ENCODE measurements around the gene CLDN9. TPM values are rescaled to one million over a fixed set of nuclear protein-coding genes. Genes with fewer than 3 reads are reported as not detected.

The CLDN9 gene
- total RNA-seq, 2 experiments from 2014 or later = not detected

DNA sequence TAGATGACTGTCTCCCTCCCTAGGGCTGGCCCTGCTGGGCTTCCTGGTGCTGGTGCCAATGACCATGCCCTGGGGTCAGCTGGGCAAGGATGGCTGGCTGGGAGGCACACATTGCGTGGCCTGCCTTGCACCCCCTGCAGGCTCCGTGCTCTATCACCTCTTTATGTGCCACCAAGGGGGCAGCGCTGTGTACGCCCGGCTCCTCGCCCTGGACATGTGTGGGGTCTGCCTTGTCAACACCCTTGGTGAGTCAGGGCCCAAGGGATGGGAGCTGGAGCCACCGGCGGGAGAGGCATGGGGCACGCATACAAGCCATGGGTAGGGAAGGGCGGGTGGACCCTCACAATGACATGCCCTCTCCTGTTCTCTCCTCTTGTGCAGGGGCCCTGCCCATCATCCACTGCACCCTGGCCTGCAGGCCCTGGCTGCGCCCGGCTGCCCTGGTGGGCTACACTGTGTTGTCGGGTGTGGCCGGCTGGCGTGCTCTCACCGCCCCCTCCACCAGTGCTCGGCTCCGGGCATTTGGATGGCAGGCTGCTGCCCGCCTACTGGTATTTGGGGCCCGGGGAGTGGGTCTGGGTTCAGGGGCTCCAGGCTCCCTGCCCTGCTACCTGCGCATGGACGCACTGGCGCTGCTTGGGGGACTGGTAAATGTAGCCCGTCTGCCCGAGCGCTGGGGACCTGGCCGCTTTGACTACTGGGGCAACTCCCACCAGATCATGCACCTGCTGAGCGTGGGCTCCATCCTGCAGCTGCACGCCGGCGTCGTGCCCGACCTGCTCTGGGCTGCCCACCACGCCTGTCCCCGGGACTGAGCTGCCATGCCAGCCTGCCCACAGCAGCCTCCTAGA is 41.4 kb upstream of the CLDN9 start:
- ChIA-PET POLR2A (interaction anchor here (1.1 to 2.2 kb wide), 4 partner anchors 9 to 107 kb away, joined by 3 to 16 read pairs (median 4); partner anchors contain the start of gene PKMYT1), CTCF (interaction anchor here (1.2 to 2.1 kb wide), 2 partner anchors 10 to 56 kb away, joined by 3 to 6 read pairs; no protein-coding TSS in a partner anchor)
- DNase-seq (no peak), ATAC-seq (no peak)
- peaks cover 16% of the 10 kb centered on the region for H3K4me1 Mint-ChIP-seq (ENCODE audit: low read depth)
- peak overlapping the region; percentile 79 for H3K4me3 Mint-ChIP-seq
- H3K27me3 Mint-ChIP-seq = peaks cover 8% of the 10 kb centered on the region
- TF ChIP-seq, protein P1, sequence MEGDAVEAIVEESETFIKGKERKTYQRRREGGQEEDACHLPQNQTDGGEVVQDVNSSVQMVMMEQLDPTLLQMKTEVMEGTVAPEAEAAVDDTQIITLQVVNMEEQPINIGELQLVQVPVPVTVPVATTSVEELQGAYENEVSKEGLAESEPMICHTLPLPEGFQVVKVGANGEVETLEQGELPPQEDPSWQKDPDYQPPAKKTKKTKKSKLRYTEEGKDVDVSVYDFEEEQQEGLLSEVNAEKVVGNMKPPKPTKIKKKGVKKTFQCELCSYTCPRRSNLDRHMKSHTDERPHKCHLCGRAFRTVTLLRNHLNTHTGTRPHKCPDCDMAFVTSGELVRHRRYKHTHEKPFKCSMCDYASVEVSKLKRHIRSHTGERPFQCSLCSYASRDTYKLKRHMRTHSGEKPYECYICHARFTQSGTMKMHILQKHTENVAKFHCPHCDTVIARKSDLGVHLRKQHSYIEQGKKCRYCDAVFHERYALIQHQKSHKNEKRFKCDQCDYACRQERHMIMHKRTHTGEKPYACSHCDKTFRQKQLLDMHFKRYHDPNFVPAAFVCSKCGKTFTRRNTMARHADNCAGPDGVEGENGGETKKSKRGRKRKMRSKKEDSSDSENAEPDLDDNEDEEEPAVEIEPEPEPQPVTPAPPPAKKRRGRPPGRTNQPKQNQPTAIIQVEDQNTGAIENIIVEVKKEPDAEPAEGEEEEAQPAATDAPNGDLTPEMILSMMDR (IDR thresholded peaks at IDR 0.05) = no peak
- peaks cover 32% of the 10 kb centered on the region for H3K36me3 Mint-ChIP-seq (ENCODE audit: low read depth)
- intact Hi-C loops (cut with micrococcal nuclease) = no loop called here
- H3K27ac Mint-ChIP-seq = no peak overlapping the region
- no peaks in the 10 kb centered on the region for H3K9me3 Mint-ChIP-seq

DNA sequence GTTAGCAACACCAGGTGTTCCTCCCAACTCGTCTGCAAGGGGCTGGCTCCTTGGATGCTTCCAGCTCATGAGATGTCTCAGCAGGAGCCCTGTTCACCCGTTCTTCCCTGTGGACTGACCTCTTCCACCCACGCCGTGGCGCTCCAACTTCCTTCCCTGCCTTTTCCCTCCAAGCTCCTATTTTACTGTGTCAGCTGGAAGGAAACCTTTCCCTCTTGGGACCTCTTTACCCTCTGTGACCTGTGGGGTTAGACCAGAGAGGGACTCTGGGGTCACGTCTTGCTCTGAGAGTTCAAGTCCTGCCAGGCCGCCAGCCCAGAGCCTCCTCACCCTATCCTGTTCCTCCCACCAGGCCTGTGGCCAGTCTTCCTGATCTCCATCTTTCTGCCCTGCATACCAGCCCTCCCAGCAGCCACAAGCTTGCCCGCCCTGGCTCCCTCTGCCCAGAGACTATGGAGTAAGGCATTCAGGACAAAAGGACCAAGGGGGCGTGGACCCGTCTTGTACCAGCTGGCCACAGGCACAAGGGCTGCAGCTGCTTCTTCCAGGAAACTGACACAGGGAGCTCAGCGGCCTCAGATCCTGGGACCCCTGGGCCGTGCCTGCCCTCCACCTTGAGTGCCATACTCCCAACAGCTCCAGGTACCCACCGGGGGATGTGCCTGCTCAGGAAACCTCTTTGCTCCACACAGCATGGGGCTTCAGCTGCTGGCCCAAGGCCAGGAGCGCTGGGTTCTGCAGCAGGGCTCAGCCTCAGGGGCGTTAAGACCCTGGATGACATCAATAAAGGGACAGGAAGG is 40.5 kb upstream of the CLDN9 start:
- Mint-ChIP-seq H3K36me3 (ENCODE audit: low read depth) (peaks cover 40% of the 10 kb centered on the region), H3K4me3 (no peak overlapping the region), H3K4me1 (ENCODE audit: low read depth) (peaks cover 16% of the 10 kb centered on the region), H3K27ac (no peak overlapping the region), H3K9me3 (no peaks in the 10 kb centered on the region), H3K27me3 (peaks cover 8% of the 10 kb centered on the region)
- DNase-seq = no peak
- TF ChIP-seq, protein P1 (IDR thresholded peaks at IDR 0.05) = no peak
- intact Hi-C loops (cut with micrococcal nuclease) = no loop called here
- POLR2A ChIA-PET = interaction anchor here (1.1 to 2.2 kb wide), 4 partner anchors 8 to 106 kb away, joined by 3 to 16 read pairs (median 4); partner anchors contain the start of gene PKMYT1
- CTCF ChIA-PET = interaction anchor here (0.8 to 2.1 kb wide), 4 partner anchors 9 to 55 kb away, joined by 3 to 6 read pairs (median 4); partner anchors contain the start of gene KREMEN2
- ATAC-seq = no peak

DNA sequence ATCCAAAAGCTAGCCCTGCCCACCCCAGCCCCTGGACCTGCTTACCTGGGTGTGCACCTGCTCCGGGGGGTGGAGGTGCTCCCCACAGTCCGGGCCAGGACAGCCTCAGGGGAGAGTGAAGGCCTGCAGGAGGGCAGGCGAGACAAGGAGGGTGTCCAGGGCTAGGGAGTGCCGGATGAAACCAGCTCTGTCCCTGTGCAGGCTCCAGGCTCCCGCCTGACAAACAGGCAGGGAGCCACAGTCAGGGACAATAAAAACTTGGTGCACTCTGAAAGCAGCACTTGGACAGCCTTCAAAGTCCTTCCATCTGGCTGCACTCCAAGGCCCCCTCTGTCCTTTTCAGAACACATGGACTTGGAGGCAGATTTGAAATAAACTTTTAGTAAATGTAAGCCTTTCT is 39.6 kb upstream of the CLDN9 start:
- peaks cover 14% of the 10 kb centered on the region for H3K4me1 Mint-ChIP-seq (ENCODE audit: low read depth)
- H3K4me3 Mint-ChIP-seq = no peak overlapping the region
- DNase-seq = no peak
- TF ChIP-seq, protein P1 (IDR thresholded peaks at IDR 0.05) = no peak
- POLR2A ChIA-PET = interaction anchor here (1.5 to 1.7 kb wide), 2 partner anchors 17 to 28 kb away, joined by 3 to 5 read pairs; no protein-coding TSS in a partner anchor
- intact Hi-C loops (cut with micrococcal nuclease) = no loop called here
- CTCF ChIA-PET = interaction anchor here (1.2 to 2.1 kb wide), 2 partner anchors 8 to 54 kb away, joined by 3 to 6 read pairs; no protein-coding TSS in a partner anchor
- no peaks in the 10 kb centered on the region for H3K9me3 Mint-ChIP-seq
- H3K36me3 Mint-ChIP-seq (ENCODE audit: low read depth) = peaks cover 48% of the 10 kb centered on the region
- peaks cover 5% of the 10 kb centered on the region for H3K27me3 Mint-ChIP-seq
- H3K27ac Mint-ChIP-seq = no peak overlapping the region
- no peak for ATAC-seq

DNA sequence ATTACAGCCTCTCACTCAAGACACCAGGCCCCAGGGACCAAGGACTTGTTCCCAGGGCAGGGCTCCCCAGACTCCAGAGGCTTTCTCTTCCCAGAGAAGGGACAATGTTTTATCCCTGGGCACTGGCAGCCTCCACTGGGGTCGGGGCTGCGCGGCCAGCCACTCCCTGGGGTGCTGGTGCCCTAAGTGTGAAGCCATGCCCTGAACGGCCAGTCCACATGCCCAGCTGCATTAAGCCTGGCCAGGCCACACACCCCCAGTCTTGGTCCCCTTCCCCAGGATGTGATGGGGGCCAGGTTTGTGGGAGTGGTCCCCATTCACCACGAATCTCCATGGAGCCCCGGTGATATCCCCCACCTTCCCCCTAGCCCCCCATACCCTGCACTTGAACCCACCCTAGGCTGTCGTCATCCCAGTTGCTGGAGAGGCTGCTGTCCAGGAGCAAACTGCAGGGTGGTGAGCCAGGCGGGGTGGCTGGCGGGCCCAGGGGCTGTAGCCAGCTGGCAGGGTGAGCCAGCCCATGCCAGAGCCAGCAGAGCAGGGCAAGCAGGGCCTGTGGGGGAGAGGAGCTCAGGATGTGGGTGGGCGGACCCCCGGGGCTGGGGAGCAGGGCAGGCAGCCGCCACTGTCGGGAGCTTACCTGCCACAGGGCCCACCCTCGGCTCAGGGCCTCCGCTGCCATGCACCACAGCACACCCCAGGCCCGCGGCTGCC is 39.0 kb upstream of the CLDN9 start:
- POLR2A ChIA-PET = interaction anchor here (0.6 to 0.7 kb wide), 2 partner anchors 9 to 24 kb away, joined by 3 read pairs; no protein-coding TSS in a partner anchor
- H3K9me3 Mint-ChIP-seq = no peaks in the 10 kb centered on the region
- H3K36me3 Mint-ChIP-seq (ENCODE audit: low read depth) = peaks cover 51% of the 10 kb centered on the region
- TF ChIP-seq, protein P1 (IDR thresholded peaks at IDR 0.05) = no peak
- intact Hi-C loops (cut with micrococcal nuclease) = no loop called here
- no peak for DNase-seq
- no peak overlapping the region for H3K4me3 Mint-ChIP-seq
- no peaks in the 10 kb centered on the region for H3K27me3 Mint-ChIP-seq
- peaks cover 9% of the 10 kb centered on the region for H3K4me1 Mint-ChIP-seq (ENCODE audit: low read depth)
- no peak overlapping the region for H3K27ac Mint-ChIP-seq
- CTCF ChIA-PET = interaction anchor here (2.1 kb wide), 1 partner anchor 53 kb away, joined by 6 read pairs; no protein-coding TSS in a partner anchor
- no peak for ATAC-seq
